GM21515 (cell line): ENCODE measurements around the gene AATF.

Source experiments
- ATAC-seq: cut with Tn5 transposase; IDR thresholded peaks from one replicate; pipeline ENCODE4 v1.9.1; 2021; ENCODE audit not compliant: unreplicated experiment

AATF gene

GRCh38 chr17:37039269-37039668 lies 90.5 kb downstream of the AATF start:
- ATAC-seq = no peak

GRCh38 chr17:37041932-37042331 lies 93.2 kb downstream of the AATF start:
- no peak for ATAC-seq

- no peak for ATAC-seq
Observed at GRCh38 chr17:37043201-37043600, 94.4 kb downstream of the AATF start.

- ATAC-seq = no peak
Observed at GRCh38 chr17:37045351-37045922, 96.7 kb downstream of the AATF start.

- no peak for ATAC-seq
Observed at GRCh38 chr17:37047631-37048104, 98.9 kb downstream of the AATF start.

GRCh38 chr17:37048811-37049210 lies 100.1 kb downstream of the AATF start:
- no peak for ATAC-seq

- no peak for ATAC-seq
Observed at GRCh38 chr17:37050920-37051319, 102.2 kb downstream of the AATF start.

- no peak for ATAC-seq
Observed at GRCh38 chr17:37051381-37051780, 102.6 kb downstream of the AATF start.

- ATAC-seq = no peak
Observed at GRCh38 chr17:37051833-37052232, 103.1 kb downstream of the AATF start.

GRCh38 chr17:37052450-37052849 lies 103.7 kb downstream of the AATF start:
- ATAC-seq = no peak

GRCh38 chr17:37054894-37055293 lies 106.1 kb downstream of the AATF start:
- no peak for ATAC-seq

- ATAC-seq = no peak
Observed at GRCh38 chr17:37056622-37057021, 107.9 kb downstream of the AATF start.

- ATAC-seq = no peak
Observed at GRCh38 chr17:37059493-37059892, 110.7 kb downstream of the AATF start.

- no peak for ATAC-seq
Observed at GRCh38 chr17:37060094-37060493, 111.3 kb downstream of the AATF start.

GRCh38 chr17:37060928-37061327 lies 112.2 kb downstream of the AATF start:
- no peak for ATAC-seq

- ATAC-seq = no peak
Observed at GRCh38 chr17:37062021-37062420, 113.3 kb downstream of the AATF start.

GRCh38 chr17:37064206-37064605 lies 115.5 kb downstream of the AATF start:
- ATAC-seq = no peak

GRCh38 chr17:37064956-37065355 lies 116.2 kb downstream of the AATF start:
- no peak for ATAC-seq

- ATAC-seq = no peak
Observed at GRCh38 chr17:37065486-37066321, 117.0 kb downstream of the AATF start.

- ATAC-seq = no peak
Observed at GRCh38 chr17:37066322-37067255, 117.8 kb downstream of the AATF start.

- ATAC-seq = no peak
Observed at GRCh38 chr17:37067555-37068111, 118.9 kb downstream of the AATF start.
